G401.6 (cell line): ENCODE results near the gene FMNL3.
A peak's percentile ranks its signal among the peaks of the same experiment; 100 is the strongest.

Experiments
- FAIRE-seq: peaks from 2 replicates; lab custom pipeline; 2012; peaks lifted over from hg19 to GRCh38; lab: Jason Lieb, UNC

Gene FMNL3

DNA sequence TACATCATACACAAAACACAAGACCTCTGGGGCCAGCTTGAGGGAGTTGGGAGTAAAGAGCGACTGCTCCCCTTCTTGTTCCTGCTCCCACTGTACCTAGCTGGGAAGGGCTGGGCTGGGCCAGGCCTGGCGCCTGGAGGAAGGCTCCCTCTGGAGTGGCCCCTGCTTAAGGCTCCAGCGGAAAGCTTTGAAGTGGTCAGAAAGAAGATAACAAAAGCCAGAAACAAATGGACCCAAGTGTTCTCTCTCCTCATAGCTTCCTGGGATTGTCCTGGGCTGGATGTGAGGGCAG is 58.5 kb downstream of the FMNL3 start:
- FAIRE-seq: no peak

DNA sequence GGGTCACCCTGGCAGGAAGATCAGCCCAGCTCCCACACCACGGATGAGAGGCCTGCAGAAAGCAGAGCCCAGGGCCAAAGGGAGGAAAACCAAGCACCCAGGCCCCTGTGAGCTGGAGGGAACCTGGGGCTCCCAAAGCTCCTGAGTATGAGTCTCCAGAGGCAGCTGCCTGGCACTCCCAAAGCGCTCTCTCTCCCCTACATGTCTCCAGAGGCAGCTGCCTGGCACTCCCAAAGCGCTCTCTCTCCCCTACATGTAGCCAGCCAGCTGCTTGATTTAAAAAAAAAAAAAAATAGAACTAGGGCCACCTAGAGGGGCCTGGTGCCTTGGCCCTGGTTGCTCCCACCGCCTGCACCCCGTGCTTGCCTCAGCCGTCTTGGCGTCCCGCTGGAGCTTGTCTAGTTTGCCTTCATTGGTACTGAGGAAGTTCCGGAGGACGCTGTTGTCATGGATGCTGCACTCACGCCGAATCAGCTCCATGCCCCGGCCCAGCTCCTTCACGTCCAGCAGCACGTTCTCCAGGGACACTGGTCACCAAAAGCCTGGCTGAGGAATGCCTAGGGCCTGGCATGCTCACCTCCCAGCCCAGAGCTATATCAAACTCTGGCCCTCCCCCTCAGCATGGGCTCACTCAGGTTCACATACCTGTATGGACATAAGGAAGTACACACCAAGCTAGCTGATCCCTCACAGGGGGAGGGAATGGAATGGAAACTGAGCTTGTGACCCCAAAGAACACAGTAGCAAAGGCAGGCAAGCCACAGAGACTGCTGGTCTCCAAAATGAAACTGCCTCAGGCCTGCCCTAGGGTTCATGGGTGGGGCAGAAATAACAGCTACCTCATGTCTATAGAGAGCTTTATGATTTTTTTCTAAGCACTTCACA is 59.1 kb downstream of the FMNL3 start:
- no peak for FAIRE-seq

- no peak for FAIRE-seq
Measured at GRCh38 chr12:49646871-49647654, 60.1 kb downstream of the FMNL3 start.

GRCh38 chr12:49646331-49646830 is 60.8 kb downstream of the FMNL3 start:
- FAIRE-seq: no peak

GRCh38 chr12:49645146-49646039 is 61.8 kb downstream of the FMNL3 start:
- no peak for FAIRE-seq

- peak; percentile 74 for FAIRE-seq
Measured at GRCh38 chr12:49644620-49644994, 62.6 kb downstream of the FMNL3 start.

DNA sequence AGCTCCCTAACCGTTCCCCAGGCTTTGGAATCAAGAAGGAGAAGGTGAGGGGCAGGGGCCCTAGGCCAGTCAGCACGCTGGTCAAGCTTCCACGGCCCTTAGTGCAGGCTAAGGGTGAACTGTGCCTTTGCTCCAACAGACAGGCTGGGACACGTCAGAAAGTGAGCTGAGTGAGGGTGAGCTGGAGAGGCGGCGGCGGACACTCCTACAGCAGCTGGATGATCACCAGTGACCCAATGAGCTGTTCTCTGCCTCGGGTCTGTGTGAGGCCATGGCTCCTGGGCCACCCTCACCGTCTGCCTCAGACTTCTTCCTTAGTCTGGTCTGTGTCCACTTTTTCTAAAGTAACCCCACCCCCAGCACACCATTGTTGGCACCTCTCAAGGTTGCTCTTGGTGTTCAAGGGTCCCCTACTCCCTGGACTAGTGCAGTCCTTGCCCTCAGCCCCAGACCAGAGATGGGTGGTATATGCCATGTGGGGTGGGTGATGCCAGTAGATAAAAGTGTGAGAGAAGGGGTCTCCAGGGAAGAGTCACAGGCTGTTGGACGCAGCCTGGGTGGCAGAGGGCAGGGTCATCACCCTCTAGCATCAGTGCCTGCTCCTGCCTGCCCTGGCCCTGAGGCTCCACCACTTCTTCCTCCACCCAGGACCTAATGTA is 63.1 kb downstream of the FMNL3 start:
- no peak for FAIRE-seq

DNA sequence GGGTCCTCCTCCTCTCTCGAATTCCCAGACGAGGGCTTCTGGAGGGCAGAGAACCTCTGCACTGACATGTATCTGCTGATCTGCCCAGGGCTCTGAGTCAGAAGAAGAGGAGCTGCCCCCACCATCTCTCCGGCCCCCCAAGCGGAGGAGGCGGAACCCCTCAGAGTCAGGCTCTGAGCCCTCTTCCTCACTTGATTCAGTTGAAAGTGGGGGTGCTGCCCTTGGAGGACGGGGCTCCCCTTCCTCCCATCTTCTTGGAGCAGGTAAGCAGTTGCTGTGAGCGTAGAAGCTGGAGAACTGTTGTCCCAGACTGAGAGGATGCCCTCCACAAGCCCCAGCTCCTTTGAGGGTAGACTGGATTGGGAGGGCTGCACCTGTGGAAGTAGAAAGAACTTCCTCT is 64.1 kb downstream of the FMNL3 start:
- FAIRE-seq: no peak

GRCh38 chr12:49642370-49642802 is 64.8 kb downstream of the FMNL3 start:
- FAIRE-seq: no peak

- FAIRE-seq: no peak
Measured at GRCh38 chr12:49641748-49642369, 65.3 kb downstream of the FMNL3 start.

DNA sequence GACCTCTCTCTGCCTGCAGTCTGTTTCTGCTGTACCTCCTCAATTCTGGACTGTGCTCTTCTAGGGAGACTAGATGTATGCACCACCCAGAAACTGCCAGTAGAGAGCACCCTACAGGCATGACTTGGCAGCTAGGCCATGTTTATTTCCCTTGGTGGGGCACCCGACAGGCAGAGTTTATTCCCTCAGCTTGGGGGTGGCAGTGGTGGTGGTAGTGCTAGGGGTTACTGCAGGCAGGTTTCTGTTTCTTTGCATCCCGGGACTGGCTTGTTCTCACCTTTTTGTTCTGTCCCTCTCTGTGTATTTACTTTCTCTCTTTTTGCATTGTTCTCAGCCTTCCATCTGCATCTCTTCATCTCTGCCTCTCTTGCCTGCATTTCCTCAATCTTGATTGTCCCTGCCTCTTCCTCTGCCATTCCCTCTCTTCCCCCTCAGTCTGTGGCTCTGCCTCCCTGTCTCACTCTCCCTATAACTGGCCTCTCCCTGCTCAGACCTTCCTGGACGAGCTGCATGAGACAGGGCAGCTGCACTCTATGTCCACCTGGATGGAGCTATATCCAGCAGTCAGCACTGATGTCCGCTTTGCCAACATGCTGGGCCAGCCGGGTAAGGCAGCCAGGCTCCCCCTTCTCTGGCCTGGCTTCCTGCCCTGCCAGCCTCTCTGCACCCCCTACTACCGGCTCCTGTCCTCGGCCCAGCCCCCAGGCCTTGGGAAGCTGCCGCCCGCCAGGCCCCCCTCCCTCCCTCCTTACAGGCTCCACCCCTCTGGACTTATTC is 70.0 kb downstream of the FMNL3 start:
- FAIRE-seq: peak; percentile 76

GRCh38 chr12:49636574-49636973 is 70.6 kb downstream of the FMNL3 start:
- FAIRE-seq: no peak

DNA sequence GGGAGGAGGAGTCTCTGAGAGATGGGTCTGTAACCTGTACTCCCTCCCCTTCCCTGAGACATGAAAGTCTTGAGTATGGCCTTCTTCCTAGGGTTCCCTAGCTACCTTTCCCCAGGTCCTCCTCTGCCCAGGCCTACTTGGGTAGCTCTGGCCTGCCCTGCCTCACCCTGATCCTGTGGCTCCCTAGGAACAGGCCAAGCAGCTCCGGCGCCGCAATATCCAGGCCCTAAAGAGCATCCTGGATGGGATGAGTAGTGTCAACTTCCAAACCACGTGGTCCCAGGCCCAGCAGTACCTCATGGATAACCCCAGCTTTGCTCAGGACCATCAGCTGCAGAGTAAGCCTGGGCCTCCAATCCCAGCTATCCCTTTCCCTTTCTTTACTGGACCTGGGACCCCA is 71.5 kb downstream of the FMNL3 start:
- FAIRE-seq: no peak

DNA sequence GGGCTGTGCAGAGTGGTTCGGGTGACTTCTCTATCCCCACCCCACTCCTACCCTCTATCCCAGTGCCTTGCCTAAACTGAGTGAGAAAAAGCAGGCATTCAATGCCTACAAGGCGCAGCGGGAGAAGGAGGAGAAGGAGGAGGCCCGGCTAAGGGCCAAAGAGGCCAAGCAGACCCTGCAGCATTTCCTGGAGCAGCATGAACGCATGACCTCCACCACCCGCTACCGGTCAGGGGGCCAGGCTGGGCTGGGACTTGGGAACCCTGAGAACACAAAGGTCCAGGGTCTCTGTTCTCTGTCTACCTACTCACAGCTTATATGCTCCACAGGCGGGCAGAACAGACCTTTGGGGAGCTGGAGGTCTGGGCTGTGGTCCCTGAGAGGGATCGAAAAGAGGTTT is 72.2 kb downstream of the FMNL3 start:
- no peak for FAIRE-seq

DNA sequence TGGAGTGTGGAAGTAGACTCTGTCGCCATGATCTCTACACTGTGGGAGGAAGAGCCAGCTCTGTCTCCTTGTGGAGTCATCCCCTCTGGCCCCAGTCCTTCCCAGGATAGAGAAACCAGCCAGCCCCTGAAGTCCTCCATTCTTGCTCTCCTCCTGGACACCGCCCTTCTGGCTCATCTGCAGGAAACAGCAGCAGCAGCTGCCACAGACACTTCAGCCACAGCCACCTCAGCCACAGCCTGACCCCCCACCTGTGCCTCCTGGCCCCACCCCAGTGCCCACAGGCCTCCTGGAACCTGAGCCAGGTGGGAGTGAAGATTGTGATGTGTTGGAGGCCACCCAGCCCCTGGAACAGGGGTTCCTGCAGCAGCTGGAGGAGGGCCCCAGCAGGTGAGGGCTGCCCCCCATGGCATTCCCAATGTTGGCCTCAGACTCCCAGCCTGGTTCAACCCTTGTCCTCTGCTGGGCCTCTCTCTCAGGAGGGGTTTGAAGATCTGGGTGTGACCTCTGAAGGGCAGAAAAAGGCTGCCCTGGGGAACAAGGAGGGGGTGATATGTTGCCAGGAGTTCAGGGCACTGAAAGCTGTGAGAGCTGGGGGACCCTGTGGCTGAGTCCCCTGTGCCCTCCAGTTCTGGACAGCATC is 73.4 kb downstream of the FMNL3 start:
- no peak for FAIRE-seq

DNA sequence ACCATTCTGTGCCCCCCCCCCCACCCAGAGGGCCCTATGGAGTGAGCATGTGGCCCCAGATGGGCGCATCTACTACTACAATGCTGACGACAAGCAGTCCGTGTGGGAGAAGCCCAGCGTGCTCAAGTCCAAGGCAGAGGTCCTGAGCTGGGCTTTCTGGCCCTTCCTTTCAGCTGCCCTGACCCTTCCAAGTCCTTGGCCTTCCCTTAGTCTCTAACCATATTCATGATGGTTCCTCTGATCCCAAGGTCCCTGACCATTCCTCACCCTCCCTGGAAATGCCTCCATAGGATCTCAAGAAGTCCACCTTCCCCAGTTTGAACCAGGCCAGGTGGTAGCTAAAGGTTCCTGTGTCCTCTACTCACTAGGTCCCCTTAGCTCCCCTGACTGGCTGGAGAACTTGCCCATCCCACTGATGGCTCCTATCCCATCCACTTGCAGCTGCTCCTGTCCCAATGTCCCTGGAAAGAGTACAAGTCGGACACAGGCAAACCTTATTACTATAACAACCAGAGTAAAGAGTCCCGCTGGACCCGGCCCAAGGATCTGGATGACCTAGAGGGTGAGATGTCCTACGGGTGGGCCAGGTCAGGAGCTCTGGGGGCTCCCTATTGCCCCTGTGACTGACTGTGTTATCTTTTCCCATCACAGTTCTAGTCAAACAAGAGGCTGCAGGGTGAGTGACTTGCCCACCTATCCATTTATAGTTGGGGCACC is 74.1 kb downstream of the FMNL3 start:
- no peak for FAIRE-seq

GRCh38 chr12:49632401-49632800 is 74.8 kb downstream of the FMNL3 start:
- no peak for FAIRE-seq

DNA sequence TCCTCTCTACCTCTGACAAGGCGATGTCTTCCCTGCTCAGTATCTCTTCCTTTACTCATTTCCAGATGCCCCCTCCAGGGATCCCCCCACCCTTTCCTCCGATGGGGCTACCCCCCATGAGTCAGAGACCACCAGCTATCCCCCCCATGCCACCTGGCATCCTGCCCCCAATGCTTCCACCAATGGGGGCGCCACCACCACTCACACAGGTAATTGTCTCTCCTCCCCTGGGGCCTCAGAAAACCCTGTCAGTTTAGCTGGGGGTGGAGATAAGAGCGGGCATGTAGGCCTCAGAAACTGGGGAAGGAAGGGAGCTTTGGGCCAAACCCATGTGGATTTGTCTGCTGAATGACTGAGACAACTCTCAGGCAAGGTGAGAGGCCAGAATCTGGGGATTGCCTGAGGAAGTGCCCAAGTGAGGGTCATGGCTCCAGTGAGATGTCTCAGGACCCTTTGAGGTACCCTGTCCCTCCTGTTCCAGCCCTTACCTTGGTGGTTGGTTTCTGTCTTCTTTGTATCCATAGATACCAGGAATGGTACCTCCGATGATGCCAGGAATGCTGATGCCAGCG is 75.8 kb downstream of the FMNL3 start:
- no peak for FAIRE-seq

- no peak for FAIRE-seq
Measured at GRCh38 chr12:49627752-49628360, 79.3 kb downstream of the FMNL3 start.
